Mesenteric fat pad (tissue), 1 donor: Measurements from ENCODE around the gene TBX19. TPM values are rescaled to one million over a fixed set of nuclear protein-coding genes. Genes with fewer than 3 reads are reported as not detected.

Experiments
- DNase-seq: peaks from one replicate; pipeline ENCODE4 v3.0.0-alpha.2; 2020; ENCODE audit warnings: low spot score
- total RNA-seq: library from RNA; stranded (reverse); fragmentation: NEBNext Ultra II Directional; extraction: Animal tissue kit (Norgen Biotek cat#: 25700); gene quantifications from one replicate; pipeline ENCODE4 v1.2.1, GENCODE V29; 2021
- donor health status: DM: yes; HTN: yes; CAD: no.

Gene TBX19
- total RNA-seq, 1 donor from 2014 or later = 0.87 TPM

DNA sequence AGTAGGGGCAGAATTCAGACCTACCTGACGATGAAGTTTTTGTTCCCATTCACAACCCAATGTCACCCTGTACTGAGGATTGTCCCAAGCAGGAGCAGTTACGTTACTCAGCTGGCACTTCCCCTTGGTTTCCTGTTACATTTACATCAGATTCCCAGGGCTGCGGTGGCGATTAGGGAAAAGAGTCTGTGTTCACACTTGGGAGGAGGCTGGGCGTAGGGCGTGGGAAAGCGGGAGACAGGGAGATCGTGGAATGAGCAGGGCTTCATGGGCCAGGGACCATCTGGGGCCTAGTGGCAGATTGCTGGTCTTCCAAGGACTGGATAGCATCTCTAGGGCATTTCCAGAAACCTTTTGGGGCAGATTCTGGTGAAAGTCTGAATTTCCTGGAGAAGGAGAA, 39.0 kb downstream of the TBX19 start:
- DNase-seq = no peak

DNA sequence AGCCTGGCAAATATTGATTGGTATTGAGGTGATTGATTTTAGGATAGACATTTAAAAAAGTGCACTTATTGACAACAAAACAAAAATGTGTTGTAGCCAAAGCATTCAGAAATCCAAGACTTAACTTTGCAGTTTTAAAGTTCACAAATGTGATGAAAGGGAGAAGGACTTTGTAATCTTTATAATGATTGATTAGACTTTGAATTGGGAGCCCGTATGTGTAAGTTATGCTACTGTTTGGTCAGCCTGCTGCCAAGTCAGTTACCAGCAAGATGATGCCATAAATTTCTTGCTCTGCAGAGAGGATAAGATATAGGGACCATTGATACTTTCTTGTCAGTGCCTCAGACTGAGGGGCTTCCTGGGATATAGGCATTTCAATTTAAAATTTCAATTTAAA, 39.5 kb downstream of the TBX19 start:
- DNase-seq = no peak

DNA sequence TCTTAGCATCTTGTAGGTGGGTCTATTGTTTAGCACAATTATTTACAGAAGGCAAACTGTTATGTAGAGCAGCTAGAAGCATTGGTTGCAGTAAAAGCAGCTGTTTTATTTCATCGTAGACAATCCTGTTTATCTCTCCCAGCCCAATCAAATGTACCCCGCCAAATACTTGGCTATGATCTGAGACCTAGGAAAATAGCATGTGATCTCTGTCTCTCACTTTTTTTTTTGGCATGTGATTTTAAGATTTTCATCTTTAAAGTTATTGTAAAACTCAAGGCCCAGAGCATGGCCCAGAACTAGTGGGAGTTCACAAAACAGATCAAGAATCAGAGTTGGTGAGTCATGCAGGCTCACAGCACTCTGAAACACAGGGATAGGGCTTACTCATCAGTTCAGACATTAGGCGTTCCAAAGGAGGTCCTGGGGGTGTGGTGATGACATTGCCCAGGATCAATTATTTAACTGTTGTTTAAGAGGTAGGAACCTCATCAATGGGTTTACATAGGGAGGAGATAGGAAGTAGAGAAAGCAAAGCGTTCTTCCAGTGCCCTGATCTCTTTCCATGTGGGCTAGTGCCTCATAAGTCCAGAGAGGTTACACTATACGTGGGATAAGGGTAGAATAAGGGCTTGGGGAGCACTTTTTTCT, 40.2 kb downstream of the TBX19 start:
- no peak for DNase-seq

DNA sequence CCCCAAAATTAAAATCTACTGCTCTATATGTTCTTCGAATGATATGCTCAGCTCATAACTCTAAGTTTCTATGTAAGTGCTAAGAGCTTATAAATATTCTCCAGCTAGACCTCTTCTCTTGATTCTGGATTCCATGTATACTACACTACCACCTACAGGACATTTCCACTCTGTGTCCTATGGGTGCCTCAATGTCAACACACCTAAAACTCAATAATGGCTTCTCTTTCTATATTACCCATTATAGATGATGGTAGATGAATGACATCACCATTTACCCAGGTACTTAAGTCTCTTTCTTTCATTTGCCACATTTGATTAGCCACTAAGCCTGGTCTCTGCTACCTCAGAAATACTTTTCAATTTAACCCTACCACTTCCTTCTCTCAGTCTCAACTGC, 41.3 kb downstream of the TBX19 start:
- DNase-seq = no peak

DNA sequence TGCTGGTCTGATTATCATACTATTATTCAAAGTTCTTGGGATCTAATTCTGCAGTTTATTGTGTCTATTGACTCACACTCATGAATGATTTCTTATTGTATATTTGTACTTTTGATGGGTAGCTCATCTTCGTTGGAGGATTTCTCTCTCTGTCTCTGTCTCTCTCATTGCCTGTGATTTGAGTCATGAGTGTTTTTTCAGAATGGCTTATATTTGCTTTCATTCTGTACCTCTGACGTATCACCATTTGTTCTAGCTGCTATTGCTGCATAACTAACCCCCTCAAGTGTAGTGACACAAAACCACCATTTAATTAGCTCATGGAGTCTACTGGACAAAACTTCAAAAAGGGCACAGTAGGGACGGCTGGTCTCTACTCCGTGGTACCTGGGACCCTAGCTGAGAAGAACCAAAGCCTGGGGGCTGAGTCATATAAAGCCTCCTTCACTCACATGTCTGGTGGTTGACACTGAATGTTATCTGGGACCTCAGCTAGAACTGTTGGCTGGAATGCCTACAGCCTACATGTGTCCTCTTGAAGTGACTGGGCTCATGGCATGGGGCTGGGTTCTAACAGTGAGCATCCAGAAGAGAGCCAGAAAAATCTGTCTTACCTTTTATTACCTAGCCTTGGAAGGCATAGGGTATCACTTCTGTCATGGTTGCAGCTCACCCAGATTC, 44.2 kb downstream of the TBX19 start:
- DNase-seq = no peak

DNA sequence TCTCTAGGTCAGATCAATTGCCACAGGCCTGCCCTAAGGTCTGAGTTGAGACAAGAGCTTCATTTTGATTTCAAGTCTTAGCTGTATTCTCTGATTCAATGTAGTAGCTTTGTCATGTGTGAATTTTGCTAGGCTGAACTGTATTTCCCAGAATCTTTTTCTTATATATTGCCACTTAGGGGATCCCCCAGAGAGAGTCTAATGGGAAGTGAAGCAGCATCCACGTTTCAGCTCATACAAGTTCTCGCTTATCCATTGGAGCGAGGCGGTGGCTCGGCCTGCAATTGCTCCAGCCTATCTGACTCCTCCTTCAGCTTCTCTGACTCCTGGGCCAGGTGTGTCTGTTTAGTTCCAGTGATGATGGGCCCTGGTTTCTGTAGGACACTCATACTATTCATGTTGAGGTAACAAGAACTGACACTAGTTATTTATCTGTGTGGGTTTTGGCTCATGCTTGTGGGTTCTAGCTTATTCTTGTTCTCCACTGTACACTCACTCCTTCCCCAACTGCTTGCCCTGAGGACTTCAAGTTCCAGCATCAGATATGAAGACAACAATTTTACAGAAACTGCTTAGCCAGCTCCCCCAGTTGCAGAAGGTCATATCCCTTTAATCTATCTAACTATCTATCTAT, 48.2 kb downstream of the TBX19 start:
- DNase-seq = no peak

DNA sequence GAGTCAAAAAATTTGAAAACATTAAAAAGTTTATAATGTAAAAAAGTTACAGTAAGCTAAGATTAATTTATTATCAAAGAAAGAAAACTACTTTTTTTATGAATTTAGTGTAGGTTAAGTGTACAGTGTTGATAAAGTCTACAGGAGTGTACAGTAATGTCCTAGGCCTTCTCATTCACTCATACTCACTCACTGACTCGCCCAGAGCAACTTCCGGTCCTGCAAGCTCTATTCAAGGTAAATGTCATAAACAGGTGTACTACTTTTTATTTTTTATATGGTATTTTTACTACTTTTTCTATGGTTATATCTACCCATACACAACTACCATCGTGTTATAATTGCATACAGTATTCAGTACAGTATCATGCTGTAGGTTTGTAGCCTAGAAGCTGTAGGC, 49.6 kb downstream of the TBX19 start:
- DNase-seq = no peak

DNA sequence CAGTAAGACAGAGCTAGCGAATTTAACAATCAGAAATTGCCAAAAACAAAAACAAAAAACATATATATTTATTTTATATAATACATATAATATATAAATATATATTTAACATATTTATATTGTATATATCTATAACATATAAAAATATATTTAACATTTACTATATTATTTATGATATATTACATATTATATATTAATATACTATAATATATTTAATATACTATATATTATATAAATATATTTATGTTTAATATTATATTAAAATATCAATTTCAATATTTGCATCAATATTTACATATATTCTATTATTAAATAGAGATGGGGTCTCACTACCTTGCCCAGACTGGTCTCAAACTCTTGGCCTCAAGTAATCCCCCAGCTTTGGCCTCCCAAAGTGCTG, 50.9 kb downstream of the TBX19 start:
- no peak for DNase-seq

DNA sequence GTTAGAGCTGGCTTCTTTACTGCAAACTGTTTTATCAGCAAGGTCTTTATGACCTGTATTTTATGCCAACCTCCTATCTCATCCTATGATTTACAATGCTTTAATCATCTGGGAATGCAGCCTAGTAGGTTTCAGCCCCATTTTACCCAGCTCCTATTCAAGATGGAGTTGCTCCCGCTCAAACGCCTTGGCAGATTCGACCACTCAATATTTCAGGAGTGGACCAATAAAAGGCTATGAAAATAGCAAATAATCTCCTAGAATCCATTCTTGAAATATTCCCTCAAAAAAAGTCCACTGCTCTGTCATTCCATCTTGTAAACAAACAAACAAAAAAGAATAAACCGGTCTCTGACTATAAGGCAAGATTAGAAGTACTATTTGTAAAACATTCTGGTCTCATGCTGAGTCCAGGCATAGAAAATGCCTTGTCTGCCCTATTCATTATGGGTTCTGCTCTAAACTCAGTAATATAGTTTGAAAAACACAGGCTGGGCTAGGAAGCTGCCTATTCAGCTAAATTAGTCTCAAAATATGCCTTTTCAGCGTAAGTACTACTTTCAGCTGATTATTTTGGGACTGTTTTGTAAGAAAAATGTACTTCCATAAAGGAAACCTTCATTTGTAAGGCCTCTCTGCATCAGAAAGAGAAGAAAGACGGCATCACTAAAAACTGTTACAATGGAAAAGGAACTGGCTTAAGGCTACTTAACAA, 53.0 kb downstream of the TBX19 start:
- DNase-seq = no peak

DNA sequence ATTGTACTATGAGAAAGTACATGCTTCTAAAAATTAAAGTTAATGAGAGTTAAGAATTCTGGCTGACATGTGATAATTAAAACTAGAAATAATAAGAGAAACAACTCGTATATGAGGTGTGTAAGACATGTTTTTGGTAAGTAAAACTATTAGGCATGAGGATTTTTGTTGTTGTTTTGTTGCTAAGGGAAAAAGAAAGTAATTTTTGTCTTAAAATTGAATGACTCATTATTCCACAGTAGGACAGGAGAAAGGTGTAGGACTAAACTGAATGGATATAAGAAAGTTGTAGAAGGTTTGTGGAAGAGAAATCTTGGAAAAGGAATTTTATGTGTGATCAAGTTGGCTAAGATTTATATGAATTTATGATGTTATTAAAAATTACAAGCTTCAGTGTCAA, 54.8 kb downstream of the TBX19 start:
- no peak for DNase-seq

DNA sequence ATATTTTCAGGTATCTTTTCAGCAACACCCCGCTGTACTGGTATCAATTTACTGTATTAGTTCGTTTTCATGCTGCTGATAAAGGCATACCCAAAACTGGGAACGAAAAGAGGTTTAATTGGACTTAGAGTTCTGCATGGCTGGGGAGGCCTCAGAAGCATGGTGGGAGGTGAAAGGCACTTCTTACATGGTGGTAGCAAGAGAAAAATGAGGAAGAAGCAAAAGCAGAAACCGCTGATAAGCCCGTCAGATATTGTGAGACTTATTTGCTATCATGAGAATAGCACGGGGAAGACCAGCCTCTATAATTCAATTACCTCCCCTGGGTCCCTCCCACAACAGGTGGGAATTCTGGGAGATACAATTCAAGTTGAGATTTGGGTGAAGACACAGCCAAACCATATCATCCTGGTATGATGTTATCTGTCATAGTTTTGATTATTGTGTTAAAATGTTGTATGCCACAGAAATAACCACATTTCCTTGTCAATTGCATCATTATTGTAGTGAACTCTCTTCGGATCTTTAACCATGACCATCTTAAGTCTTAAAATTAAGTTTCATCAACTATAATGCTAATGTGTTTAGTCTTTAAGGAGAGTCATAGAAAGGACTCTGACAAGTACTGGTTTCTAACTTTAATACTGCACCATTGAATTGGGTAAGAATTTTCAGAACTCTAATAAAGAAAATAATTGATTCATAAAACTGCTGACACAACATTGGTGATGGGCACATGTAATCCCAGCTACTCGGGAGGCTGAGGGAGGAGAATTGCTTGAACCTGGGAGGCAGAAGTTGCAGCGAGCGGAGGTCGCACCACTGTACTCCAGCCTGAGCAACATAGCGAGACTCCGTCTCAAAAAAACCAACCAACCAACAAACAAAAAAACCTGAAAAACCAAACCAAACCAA, 58.2 kb downstream of the TBX19 start:
- DNase-seq = no peak

DNA sequence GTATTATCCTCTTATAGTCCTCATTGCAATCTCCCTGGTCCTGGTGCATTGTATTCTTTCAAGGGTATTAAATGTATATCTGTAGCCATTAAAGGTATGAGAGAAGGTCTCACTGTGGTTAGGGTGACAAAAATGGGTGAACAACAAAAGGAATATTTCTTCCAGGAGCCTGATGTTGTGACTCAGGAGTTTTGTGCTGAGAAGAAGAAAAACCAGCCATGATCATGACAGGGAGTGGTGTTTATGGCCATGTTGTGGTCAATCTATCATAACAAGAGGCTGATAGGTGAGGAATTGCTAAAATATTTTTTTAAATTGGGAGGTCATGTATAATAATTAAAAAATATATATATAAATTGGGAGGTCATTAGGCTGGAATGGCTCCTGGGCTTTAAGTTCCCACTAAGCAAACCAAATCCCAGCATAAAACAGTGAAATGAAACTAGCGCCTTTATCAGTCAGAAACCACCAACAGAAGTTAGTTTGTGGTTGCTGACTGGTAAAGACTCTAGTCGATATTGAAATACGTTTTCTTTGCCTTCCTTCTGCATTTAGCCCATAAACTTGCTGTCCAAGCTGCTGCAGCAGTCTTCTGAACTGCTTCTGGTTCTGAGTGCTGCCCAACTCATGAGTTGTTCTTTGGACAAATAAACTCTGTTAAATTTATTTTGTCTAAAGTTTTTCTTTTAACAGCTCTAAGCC, 60.3 kb downstream of the TBX19 start:
- DNase-seq = no peak

DNA sequence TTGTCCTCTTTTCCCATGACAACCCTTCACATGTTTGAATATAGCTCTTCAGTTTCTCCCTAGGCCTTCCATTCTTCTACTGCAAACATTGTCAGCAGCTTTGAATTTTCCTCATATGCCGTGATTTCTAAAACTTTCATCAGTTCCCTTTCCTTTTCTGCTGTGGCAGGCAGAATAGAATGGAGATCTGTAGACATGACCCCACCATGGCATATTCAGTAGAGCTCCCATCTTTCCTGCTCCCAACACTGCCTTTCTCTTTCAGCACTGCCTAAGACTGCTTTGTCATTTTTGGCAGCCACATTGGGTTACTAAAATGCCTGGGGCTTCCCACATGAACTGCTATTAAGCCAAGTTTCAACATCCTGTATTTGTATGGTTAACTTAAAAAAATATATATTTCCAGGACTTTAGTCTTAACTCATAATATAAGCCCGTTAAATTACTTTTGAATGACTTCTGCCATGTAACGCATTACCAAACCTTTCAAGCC, 60.9 kb downstream of the TBX19 start:
- no peak for DNase-seq

DNA sequence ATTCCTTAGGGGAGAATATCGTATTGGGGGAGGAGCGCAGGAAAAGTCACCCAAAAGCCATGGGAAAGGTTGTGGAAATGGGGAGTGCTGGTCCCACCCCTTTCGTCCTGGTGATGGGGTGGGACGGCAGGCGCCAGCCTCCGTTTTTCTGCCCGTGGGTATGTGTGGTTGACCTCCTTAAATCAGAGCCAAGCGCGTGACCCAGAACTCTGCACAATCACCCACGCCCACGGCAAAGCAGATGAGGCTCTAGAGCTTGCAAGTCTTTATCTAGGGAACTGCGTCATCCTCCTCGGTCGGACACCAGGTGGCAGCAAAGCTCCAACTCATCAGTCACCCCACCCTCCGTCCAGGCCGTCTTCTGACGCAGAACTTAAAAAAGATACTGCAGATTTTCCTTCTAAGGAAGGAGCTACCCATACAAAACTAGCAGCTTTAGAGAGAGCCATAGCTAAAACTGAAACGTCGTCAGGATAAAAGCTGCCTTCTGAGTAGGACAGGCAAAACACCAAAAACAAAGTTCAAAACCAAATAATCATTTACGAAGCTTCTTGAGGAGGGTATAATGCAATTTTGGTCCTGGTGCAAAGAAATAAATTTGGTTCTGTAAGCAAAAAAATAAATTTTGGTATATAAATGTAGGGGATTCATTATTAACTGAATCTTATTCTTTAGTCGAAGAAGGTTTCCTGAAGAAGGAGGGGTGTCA, 62.0 kb downstream of the TBX19 start:
- peak; percentile 91 for DNase-seq

DNA sequence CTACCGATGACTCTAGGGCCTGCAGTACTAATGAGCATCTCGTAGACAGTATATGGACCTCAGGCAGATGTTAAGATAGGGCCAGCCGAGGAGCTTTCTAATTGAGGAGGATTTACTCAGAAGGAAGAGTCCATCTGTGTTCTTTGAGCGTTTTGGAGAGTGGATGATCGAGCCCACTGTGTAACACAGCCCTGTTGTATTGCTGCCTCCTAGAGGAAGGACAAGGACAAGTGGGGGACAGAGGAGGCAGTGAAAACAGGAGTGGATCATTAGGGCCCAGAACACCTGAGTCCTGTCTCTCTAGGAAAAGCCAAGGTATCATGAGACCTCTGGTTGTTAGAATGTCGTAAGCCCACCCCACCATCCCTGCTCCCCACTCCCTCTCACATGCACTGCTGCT, 62.9 kb downstream of the TBX19 start:
- no peak for DNase-seq

DNA sequence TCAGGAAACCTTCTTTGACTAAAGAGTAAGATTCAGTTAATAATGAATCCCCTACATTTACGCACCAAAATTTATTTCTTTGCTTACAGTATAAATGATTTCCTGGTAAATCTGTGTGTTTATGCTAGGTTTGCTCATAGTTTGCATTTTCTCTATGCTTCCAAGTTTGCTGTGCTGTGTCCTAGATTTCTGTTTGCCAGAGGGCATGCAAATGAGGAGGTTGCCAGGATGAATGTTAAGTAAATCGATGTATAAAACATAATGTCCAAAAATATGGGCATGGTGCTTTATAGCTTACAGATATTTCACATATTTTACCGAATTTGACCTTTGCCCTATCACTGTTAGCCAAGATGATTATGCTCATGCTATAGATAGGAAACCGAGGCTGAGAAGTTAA, 63.8 kb downstream of the TBX19 start:
- DNase-seq = no peak

DNA sequence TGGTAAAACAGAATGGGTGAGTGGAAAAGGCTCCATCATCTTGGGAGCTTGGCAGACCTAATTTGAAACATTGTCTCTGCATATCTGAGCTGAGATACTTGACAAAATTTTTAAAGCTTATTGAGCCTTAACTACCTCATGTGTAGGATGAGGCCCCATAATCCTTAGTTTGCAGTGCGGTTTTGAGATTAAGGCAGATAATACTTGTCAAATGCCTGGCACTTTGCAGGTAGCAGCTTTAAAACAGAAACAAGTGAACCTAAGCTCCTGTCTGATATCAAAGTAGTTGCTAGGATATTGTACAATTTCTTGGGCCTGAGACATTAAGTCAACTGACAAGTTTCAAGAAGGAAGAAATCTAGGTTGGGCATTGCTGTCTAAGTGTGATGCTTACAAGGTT, 65.3 kb downstream of the TBX19 start:
- no peak for DNase-seq

DNA sequence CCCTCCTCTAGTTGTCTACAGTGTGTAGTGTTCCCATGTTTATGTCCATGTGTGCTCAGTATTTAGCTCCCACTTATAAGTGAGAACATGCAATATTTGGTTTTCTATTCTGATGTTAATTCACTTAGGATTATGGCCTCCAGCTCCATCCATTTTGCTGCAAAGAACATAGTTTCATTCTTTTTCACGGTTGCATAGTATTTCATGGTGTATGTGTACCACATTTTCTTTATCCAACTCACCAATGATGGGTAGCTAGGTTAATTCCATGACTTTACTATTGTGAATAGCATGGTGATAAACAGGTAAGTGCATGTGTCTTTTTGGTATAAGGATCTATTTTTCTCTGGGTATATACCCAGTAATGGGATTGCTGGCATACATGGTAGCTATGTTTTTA, 67.0 kb downstream of the TBX19 start:
- DNase-seq = no peak

DNA sequence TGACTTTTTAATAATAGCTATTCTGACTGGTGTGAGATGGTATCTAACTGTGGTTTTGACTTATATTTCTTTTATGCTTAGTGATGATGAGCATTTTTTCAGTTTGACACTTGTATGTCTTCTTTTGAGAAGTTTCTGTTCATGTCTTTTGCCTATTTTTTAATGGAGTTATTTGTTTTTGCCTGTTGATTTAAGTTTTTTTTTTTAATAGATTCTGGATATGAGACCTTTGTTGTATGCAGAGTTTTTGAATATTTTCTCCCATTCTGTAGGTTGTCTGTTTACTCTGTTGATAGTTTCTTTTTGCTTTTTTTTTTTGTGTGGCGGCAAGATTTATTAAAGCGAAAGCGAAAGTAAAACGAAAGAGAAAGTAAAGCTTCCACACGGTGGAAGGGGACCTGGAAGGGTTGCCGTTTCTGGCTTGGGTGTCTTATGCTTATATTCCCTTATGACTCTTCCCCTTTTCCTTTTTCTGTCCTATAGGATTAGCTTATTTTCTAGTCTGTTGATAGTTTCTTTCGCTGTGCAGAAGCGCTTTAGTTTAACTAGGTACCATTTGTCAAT, 67.6 kb downstream of the TBX19 start:
- DNase-seq = no peak
